ENCODE data around the gene CSNK1D.

The CSNK1D gene

DNA sequence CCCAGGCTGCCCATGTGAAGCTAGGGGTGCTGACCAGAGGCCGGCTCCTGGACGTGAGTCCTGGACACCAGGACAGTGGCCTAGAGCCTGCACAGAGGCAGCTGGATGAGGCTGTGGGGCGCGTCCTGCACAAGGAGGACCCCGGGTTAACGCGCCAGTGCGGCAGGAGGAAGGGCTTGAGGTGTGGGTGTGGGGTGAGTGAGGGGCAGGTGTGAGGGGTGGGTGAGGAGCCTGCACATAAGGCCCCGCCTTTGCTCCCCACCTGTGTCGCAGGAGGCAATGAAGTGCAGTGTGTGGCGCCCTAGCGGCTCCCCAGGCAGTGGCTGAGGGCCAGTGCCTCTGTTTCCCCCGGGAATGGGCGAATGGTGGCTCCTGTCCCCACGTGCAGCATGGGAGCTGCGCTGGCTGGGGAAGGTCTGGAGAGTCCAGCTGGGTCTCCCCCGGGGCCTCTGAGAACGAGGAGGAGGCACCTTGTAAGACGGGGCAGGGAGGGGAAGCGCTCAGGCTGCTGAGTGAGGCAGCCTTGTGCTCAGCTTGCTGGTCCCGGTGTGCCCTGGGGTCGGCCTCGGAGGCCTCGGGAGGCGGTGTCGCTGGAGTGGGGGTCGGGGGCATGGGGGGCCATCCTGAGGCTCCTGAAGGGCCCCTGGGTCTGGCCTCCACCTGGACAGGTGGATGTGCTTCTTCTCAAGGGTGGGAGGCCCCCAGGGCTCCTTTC, 40.7 kb upstream of the CSNK1D start:
- TF ChIP-seq CTCF (conservative IDR thresholded peaks at IDR 0.05) = no peak
- no peak overlapping the region for H3K27ac ChIP-seq

DNA sequence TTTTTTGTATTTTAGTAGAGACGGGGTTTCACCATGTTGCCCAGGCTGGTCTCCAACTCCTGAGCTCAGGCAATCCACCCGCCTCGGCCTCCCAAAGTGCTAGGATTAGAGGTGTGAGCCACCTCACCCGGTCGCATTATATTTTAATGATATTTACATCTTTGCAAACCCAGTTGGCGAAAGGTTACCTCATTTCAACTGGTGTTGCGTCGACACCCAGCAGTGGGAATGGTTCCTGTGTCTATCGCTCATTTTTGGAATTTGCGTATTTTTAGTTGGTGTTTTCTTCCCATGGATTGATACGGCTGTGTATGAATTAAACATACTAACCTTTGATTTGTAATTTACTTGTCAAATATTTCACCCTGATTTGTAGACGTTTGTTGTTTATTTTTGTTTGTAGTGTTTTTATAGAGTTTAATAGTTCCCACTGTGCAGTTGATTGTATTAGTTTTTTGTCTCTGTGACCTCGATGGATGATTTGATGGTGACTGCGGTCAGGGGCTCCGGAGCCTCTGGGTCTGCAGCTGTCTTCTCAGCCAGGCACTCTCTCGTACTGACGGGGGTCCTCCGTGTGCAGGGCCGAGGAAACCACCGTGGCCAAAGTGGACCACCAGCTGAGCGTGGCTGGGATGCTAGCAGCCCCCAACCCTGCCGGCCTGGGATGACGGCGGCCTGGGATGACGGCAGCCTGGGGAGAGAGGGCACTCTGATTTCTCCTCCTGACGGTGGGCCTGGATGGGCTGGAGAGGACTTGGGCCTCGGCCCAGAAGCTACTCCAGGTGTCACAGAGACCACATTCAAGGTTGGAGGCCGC, 39.9 kb upstream of the CSNK1D start:
- no peak for TF ChIP-seq CTCF (conservative IDR thresholded peaks at IDR 0.05)
- H3K27ac ChIP-seq = no peak overlapping the region

- TF ChIP-seq CTCF (conservative IDR thresholded peaks at IDR 0.05) = no peak
- no peak overlapping the region for H3K27ac ChIP-seq
Observed at GRCh38 chr17:82311971-82312370, 38.5 kb upstream of the CSNK1D start.

- no peak overlapping the region for H3K27ac ChIP-seq
- TF ChIP-seq CTCF (conservative IDR thresholded peaks at IDR 0.05) = no peak
Observed at GRCh38 chr17:82310877-82311276, 37.4 kb upstream of the CSNK1D start.

- no peak for TF ChIP-seq CTCF (conservative IDR thresholded peaks at IDR 0.05)
- no peak overlapping the region for H3K27ac ChIP-seq
Observed at GRCh38 chr17:82309656-82310570, 36.4 kb upstream of the CSNK1D start.

DNA sequence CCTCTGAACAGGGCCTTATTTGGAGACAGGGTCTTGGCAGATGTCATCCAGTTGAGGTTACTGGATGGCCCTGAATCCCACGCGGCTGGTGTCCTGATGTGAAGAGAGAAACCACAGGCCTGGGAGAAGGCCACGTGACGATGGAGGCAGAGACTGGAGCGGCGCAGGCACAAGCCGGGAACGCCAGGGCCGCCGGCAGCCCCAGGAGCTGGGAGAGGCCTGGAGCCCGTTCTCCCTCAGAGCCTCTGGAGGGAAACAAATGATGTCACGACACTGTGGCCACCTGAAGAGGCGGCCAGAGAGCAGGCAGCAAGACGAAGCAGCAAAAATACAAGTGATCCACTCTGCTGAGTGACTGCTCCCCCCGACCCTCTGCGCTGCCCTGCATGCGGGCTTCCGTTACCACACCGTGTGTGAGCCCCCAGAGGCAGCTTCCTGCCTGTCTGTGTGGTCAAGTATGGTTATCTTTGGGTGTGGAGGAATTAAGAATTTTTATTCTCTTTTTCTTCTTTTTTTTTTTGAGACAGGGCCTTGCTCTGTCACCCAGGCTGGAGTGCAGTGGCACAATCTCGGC, 32.3 kb upstream of the CSNK1D start:
- H3K27ac ChIP-seq = no peak overlapping the region
- TF ChIP-seq CTCF (conservative IDR thresholded peaks at IDR 0.05) = no peak

Measured in VCaP (cell line).